RKO (cell line): Measurements from ENCODE around the gene ADCY6.

Source experiments
- DNase-seq: peaks from one replicate; pipeline ENCODE4 v3.0.0-alpha.2; 2016; ENCODE audit warnings: low spot score

The ADCY6 gene

DNA sequence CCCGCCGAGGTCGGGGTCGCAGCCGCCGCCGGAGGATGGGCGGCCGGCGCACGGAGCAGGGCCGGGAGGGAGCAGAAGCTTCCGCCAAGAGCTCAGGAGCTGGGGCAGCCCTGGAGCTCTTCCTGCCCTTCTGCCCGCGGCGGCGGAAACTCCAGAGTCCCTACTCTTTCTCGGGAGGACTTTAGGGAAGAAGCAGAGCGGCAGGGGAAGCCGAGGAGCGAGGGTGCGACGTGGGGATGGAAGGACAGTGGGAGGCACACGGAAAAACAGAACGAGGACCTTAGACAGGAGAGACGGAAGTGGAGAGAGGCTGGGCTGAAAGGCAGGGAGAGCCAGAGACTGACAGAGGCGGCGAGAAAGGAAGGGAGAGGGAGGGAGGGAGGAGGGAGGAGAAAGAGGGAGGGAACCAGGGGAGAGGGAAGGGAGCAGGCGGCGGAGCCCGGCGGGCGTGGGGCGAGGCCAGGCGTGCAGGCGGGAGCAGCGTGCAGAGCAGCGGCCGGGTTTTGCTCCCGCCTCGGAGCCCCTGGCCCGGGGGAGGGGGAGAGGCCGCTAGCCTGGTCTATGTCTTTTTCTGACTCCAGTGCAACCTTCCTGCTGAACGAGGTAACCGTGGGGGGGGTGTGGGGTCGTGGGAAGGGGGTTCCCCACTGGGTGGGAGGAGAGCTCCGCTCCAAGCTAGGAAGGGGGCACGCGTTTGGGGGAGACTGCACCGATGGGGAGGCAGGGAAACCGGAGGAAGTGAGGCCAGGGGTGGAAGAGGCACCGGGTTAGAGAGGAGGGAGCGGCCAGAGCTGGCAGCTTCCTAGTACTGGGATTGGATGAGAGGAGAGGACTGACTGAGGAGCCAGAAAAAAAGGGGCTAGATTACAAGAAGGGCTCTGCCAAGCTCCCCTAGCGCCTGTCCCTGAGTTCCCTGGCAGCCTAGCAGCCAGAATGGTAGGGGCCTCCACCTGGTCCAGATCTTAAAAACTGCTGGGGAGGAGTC is 26.5 kb upstream of the ADCY6 start:
- DNase-seq: peak; percentile 75

DNA sequence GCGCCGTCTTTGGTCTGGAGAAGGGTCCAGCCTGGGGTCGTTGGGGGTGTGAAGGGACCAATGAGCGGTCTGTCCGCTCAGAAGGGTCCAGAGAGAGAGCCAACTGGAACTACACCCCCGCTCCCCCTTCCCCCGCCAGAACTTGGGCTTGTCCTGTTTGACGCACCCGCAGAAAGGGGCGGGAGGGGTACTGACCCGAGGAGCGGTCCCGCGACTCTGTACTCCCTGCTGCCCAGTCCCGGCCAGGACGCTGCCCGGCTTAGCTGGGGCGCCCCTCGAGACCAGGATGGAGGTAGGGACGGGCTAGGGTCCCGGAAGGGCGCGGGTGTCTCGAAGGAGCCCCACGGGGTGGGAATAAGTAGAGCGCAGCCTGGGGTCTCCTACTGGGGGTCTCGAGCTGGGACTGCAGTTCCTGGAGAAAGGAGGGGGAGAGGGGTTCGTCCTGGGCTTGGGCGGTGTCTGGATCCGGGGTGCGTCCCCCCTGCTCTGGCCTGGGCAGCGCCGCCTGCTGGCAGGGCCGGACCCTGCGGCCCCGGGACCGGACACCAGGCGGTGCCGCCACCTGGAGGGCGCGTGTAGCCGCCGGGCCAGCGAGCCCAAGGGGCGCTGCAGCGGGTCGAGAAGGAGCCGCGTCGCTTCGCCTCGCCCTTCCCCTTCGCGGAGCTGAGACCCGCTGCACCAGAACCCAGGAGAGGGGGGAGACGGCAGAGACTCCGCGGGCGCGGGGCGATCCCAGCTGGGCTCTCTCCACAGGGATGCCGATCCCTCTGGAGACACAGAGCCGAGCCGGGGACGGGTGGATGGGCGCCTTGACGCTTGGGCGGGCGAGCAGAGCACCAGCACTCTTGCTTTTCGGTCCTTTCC is 25.6 kb upstream of the ADCY6 start:
- DNase-seq: peak; percentile 83

DNA sequence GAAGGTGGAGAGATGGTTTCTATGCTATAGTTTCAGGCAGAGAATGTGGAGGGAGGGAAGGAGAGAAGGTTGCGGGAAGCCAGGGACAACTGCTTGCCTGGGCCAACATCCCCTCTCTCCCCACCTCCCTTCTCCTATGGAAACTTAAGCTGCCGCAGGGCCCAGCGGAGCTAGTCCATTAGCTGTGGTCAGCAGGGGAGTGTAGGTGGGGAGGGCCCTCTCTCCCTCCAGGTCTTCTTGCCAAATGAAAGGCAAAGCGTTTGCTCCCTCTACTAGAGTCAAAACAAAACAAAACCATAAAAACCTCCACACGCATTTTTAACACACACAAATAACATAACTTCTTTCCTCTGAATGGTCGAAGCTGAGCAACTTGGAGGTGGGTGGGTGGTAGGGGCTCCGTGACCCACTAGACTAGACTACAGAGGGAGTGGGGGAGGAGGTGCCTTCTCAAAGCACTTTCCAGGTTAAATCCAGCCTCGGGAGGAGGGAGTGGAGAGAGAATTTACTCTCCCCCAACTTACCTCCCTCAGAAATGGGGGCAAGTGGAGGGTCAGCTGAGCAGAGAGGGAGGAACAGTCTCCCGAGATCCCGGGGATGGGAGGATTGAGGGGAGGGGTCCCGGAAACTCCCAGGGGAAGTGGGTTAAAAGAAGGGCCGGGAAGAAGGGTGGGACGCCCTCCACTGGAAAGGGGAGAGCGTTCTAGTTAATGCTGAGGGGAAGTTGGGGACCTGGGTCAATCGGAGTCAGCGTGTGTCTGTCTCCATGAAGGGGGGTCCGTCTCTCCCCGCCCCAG is 24.8 kb upstream of the ADCY6 start:
- no peak for DNase-seq

DNA sequence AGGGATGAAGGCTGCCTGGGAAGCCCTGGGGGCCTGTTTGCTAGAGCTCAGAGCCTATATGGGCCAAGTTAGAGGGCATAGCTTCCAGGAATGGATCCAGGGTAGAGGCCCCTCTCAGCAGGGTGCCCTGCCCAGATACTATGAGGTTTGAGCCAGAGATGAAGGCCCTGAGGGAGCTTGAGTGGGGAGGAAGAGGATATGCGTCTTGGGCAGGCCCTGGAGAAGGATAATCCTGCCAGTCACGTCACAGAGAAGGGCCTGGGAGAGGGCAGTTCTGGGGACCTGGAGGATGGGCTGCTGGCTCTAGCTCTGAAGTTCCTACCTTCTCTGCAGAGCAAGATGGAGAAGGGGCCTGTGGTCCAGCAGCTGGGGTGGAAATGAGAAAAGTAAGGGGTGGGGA is 23.5 kb upstream of the ADCY6 start:
- DNase-seq: no peak

DNA sequence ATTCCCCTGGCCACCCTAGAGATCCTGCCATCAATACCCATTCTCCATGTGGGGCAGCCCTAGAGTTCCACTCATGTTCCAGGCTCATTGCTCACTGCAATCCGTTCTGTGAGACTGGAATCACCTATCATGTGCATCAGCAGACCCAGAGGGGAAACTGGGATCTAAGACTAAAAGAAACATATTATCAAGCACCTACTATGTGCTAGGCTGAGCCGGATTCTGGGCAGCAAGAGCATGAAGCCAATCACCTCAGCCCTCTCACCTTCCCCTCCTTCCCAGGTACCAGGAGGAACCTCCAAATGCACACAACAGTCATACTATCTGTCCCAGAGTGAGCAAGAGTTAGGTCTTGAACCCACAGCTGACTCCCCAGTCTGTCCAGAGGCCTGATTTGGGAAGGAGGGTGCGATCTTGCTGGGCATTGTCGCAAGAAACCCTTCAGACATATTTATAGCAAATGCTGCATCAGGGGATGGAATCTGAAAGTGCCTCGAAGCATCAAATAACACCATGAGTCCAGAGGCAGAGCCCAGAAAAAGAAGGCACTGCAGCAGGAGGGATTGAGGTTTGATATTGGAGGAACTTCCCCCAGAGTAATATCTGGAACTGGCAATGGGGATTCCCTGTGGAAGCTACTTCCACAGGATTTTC is 22.7 kb upstream of the ADCY6 start:
- no peak for DNase-seq

DNA sequence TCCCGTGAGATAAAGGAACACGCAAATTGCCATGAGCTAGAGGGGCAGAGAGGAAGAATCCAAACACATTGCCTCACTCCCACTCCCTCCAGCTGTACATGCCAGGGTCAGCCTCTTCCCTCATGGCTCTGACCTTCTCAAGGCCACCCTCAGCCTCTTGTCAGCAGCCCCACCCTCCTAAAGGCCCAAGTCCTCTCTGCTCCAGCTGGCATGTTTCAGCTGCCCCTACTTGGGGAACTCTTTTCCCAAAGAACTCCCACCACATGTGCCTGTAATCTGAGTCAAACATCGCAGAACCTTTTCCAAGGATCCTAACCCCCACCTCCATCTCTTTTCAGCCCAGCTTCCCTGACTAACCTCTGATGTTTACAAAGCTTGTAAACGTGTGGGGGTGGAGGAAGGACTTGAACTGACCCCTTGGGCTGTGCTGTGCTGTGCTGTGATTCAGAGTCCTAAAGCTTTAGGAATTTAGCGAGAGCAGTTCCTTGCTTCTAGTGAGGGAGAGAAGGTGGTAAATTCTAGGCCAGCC is 22.1 kb upstream of the ADCY6 start:
- no peak for DNase-seq

DNA sequence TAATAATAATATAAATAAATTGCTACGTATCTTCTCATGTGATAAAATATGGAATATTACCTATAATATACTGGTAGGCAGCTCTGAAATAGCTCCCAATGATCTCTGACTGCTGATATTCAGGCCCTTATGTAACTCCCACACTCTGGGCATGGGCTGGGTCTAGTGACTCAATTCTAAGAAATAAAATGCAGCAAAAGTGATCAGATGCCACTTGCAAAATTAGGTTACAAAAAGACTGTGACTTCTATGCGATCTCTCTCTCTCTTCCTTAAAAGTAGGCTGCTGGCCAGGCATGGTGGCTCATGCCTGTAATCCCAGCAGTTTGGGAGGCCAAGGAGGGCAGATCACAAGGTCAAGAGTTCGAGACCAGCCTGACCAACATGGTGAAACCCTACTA is 19.1 kb upstream of the ADCY6 start:
- DNase-seq: no peak

DNA sequence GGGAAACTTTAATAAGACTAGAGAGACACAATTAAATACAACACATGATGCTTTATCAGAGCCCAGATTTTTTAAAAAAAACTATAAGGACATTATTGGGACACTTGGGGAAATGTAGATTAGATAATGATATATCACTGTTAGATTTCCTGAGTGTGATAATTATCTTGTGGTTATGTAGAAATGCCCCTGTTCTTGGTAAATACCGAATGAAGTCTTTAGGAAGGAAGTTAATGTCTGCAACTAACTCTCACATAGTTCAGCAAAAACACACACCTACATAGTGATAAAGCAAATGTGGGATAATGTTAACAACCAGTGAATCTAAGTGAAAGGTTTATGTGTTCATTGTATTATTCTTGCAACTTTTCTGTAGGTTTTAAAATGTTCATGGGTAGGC is 14.8 kb upstream of the ADCY6 start:
- no peak for DNase-seq

DNA sequence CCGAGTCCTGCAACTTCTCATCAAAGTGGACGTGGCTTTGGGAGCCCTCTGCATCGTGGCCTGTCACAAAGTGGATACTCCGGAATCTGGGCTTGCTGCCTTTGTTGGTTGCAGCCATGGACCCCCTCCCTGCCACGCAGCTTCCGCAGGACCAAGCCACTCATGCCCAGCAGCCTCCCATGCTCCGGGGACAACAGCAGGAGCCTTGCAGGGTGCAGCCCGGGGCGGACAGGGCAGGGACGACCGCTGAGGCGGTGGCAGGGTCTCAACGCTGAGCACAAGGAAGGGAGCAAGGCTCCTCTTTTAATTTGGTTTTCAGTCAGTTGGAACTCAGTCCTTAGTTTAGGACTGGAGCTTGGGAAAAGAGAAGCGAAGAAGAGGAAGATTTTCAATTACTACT is 12.1 kb upstream of the ADCY6 start:
- no peak for DNase-seq

DNA sequence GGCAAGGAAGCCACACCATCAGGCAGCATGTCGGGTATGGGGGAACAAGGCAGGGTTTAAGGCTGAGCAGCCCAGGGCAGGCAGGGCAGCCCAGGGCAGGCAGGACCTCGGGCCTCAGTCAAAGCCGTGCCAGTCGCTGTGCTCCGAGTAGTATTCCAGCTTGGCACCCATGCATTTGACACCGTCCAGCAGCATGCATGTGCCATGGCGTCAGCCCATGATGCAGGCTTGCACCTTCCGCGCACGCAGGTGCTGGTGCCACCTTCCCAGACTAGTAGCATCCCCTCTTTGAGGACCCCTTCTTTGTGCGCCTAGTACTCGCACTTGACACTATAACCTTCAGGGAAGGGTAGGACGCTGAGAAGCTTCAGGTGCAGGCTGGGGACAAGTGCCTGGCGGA is 11.6 kb upstream of the ADCY6 start:
- no peak for DNase-seq

DNA sequence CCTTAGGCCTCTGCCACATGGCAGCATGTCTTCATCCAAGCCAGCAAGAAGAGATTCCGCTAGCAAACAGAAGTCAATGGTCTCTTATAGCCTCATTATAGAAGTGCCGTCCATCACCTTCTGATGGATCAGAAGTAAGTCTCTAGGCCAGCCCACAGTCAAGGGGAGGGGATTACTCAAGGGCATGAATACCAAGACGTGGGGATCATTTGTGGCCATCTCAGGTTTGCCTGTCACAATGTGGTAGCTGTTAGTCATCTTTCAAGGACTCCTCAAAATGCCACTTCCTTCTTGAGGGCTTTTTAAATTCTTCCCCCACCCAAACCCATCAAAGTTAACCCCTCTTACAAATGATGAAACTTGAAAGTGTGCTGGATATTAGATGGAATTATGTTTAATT is 8.1 kb upstream of the ADCY6 start:
- no peak for DNase-seq

DNA sequence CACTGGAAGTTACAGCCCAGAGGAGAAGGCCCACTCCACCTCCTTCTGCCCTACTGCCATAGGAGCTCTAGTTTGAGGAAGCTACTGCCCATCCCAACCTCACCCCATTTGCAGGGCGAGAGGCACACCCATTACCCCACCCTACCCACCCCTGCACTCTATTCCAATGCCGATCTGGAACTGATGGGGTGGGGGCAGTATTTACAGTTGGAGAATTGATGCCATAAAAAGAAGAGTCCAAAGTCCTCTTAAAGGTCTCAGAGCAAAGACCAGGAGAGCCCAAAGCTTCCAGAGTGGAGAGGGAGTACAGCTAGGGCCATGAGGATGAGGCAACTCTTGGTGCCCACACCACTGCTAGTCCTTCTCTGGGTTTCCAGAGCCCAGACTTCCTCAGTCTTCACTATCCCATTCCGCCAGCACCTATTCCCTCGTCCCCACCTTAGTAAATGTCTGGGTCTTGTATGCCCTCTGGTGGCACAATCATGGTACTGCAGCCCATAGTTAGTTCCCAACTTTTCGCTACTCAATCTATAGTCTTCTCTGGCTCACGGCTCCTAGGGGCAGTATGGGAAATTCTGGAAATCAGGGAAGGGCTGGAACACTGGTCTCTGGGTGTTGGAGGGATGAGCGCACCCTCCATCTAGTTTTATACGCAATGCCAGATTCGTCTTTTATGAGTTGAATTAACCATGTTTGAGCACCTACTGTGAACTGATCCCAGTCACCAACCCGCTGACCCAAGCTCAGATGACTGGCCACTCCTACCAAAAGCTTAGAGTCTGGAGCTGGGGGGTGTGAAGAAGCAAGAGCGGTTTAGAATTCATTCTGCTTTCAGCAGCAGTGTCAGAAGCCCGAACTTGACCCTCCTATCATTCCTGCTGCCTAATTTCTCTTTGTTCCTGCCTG is 6.9 kb upstream of the ADCY6 start:
- DNase-seq: peak; percentile 83

DNA sequence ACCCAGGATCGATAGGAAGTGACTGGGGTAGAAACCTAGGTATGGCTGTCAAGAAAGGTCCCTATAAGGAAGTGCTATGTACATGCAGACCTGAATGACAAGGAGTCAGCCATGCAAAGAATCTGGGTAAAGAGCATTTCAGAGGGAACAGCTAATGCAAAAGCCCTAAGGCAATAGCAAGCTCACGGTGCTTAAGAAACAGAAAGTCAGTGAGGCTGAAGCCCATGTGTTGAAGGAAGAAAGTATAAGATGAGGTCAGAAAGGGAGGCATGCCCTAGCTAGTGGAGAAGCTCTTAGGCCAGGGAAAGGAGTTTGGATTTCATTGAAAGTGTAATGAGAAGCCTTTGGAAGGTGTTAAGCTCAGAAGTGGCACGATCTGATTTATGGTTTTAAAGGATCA is 6.0 kb upstream of the ADCY6 start:
- DNase-seq: no peak

DNA sequence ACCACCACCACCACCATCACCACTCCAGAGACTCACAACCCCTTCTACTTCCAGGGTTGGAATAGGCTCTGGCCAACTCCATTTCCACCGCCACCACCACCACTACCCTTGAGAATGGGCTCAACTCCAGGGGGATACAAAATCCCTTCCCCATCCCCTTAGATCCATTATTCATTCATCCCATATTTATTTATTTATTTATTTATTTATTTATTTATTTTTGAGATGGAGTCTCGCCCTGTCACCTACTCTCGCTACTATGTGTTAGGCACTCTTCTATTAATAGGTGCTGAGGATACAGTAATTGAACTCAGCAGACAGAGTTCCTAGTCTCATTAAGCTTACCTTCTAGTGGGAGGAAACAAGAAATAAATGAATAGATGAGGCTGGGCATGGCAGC is 4.8 kb upstream of the ADCY6 start:
- no peak for DNase-seq

DNA sequence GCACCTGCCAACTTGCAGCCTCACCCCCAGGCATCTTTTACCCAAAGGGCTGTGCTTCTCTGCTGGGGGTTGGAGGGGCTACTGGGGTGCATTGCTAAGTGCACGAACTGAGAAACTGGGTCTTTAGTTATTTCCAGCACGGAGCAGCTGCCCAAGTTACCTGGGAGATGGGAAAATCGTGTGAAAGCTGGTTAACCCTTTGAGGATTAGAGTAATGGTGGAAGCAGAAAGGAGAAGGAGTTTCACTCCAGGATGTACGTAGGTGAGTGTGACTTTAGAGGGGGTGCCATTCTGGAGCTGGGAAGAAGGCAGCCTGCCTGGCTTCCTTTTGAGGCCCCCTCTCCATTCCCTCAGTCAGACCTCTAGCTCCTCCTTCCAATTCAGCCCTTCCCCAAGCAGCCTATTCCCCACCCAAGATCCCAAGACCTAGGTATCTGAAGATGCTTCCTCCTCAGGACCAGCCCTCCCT is 1.0 kb upstream of the ADCY6 start:
- DNase-seq: no peak

DNA sequence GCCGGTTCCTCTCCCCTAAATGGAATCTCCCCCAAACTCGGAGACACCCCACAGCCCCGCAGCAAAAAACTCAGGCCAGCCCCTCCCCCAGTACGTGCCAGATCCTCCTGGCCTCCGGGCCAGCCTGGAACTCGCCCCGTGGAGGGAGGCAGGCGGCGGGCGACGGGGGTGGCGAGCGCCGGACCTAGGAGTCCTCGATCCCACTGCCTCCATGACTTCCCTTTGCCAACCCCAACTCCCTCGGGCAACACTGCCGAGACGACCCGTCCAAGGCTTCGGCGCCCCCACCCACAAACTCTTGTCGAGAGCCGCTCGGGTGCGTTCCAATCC is 400 bp downstream of the ADCY6 start:
- no peak for DNase-seq

DNA sequence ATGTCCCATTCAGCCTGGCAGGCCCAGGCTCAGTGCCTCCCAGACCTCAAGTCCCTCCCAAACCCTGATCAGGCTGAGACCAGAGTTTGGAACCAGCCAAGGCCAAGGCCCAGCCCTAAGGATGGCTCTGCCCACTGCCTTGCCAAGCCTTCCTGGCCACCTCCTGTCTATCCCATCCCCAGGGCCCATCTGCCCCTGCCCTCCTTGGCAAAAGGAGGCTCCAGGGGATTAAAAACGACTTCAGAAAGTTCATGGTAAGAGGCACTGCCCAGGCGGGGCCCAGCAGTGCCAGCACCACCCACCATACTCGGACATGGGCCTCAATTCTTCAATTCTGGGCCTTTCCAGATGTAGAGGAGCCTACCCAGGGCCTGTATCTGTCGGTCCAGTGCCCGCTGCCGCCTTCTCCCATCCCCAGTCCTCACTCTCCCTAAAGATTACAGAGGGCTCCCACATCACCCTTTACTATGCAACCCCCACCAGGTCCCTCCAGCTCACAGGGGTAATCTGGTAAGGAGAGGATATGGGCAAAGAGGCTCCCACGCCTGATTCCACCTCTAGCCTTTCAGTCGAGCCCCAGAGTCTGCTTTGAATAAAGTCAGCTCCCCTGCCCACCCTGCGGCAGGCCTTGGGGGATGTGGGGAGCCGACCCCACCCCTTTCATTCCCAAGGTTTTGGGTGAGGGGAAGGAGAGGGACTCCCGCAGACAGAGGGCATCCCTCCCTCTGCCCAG is 932 bp downstream of the ADCY6 start:
- no peak for DNase-seq

DNA sequence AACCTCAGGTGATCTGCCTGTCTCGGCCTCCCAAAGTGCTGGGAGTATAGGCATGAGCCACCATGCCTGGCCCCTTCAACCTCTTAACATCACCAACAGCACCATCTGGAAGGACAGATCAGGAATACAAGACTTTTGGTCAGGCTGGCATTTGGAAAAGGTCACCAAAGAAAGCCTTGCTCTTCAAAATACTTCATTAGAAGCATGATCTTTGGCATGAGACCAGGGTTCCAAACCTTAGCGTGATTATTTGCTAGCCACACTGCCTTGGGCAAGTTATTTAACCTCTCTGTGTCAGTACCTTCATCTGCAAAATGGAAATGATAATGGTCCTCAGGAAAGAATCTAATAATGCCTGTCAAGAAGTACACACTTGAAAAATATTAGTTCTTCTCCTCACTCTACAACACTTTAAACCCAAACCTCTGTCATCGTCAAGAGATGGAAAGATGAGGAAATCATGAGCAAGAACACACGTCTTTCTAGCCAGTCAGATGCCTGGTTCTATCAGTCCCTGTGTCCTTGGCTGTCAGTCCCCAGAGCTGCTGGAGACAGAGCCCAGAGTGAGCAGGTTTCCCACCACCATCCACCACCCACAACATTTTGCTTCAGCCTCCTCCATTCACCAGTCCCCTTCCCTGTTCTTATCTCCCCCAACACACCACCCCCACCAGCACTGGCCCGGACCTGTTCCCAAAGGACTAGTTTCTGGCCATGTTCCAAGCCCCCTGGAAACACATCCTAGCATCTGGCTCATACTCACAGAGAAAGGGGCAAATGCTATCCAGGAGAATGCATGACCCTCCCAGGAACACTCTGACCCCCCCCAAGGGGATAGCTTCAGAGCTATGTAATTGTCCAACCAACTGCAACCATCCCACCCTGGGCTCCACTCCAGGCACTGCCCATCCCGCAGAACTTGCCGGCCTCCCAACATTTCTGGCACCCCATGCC is 2.0 kb downstream of the ADCY6 start:
- no peak for DNase-seq

DNA sequence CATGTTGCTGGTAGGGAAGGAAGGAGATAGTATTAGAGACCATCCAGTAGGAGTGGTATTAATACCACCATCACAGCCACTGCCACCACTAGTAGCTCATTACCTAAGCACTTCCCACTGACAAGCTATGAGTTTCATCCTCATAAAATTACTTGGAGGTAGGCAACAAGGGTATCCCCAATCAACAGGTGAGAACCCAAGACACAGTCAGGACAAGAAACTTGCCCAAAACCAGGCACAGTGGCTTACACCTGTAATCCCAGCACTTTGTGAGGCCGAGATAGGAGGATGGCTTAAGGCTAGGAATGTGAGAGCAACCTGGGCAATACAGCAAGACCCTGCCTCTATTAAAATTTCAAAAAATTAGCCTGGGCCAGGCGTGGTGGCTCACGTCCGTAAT is 5.5 kb downstream of the ADCY6 start:
- no peak for DNase-seq
